Measurements from ENCODE around the gene GATD1. TPM values are rescaled to one million over a fixed set of nuclear protein-coding genes. Genes with fewer than 3 reads are reported as not detected.
"Not testable (repeated sequence)": the region's sequence is repeated elsewhere in the genome, so short reads cannot be mapped to it uniquely, and the experiment has no call there.

The GATD1 gene
- total RNA-seq, 1 experiment from 2014 or later: 83.3 TPM

DNA sequence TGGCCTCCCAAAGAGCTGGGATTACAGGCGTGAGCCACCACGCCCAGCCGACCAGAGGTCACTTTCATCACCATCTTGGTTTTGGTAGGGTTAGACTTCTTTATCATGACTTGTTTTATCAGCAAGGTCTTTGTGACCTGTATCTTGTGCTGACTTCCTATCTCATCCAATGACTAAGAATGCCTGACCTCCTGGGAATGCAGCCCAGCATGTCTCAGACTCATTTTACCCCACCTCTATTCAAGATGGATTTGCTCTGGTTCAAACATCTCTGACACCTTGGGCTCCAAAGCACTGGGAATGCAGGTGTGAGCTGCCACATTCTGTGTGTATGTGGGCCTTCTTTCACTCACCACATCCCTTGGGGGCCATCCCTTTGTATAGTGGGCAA is 35.1 kb downstream of the GATD1 start:
- intact Hi-C loops (cut with micrococcal nuclease; ENCODE audit: unreplicated experiment): no loop called here
- no peaks in the 10 kb centered on the region for H3K27me3 Mint-ChIP-seq (ENCODE audit: unreplicated experiment)

DNA sequence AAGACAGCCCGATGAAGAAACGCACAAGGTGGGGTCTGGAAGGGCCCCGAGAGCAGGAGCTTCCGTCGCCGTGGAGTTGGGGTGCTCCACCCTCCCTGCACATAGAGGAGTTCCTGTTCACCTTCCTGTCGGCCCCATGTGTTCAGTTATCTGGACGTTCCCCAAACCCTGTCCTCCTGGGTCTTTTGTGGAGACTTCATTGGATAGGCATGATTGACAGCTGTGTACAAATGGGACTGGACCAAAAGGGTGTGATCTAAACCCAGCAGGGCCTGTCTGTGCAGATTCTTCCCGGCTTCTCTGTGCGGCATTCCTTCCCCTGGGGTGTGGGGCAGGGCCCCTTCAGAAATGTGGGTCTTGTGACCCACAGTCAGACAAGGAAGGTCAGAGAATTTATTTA is 39.4 kb downstream of the GATD1 start:
- intact Hi-C loops (cut with micrococcal nuclease; ENCODE audit: unreplicated experiment): not testable (repeated sequence)

More for the DNA sequence above, 35.1 kb downstream of the GATD1 start:
- H3K36me3 Mint-ChIP-seq (ENCODE audit: insufficient read depth, unreplicated experiment): peaks cover 9% of the 10 kb centered on the region
- TF ChIP-seq, protein P1, sequence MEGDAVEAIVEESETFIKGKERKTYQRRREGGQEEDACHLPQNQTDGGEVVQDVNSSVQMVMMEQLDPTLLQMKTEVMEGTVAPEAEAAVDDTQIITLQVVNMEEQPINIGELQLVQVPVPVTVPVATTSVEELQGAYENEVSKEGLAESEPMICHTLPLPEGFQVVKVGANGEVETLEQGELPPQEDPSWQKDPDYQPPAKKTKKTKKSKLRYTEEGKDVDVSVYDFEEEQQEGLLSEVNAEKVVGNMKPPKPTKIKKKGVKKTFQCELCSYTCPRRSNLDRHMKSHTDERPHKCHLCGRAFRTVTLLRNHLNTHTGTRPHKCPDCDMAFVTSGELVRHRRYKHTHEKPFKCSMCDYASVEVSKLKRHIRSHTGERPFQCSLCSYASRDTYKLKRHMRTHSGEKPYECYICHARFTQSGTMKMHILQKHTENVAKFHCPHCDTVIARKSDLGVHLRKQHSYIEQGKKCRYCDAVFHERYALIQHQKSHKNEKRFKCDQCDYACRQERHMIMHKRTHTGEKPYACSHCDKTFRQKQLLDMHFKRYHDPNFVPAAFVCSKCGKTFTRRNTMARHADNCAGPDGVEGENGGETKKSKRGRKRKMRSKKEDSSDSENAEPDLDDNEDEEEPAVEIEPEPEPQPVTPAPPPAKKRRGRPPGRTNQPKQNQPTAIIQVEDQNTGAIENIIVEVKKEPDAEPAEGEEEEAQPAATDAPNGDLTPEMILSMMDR (IDR thresholded peaks at IDR 0.05; ENCODE audit: unreplicated experiment): no peak
- H3K4me1 Mint-ChIP-seq (ENCODE audit: low read depth, unreplicated experiment): no peaks in the 10 kb centered on the region
- CTCF ChIA-PET: no interaction called here
- no peak overlapping the region for H3K27ac Mint-ChIP-seq (ENCODE audit: unreplicated experiment)
- DNase-seq: no peak
- H3K9me3 Mint-ChIP-seq (ENCODE audit: low read depth, unreplicated experiment): no peaks in the 10 kb centered on the region
- H3K4me3 Mint-ChIP-seq (ENCODE audit: low read depth, unreplicated experiment): no peak overlapping the region
- no TSS peak for BruUV-seq (replicated peaks)

DNA sequence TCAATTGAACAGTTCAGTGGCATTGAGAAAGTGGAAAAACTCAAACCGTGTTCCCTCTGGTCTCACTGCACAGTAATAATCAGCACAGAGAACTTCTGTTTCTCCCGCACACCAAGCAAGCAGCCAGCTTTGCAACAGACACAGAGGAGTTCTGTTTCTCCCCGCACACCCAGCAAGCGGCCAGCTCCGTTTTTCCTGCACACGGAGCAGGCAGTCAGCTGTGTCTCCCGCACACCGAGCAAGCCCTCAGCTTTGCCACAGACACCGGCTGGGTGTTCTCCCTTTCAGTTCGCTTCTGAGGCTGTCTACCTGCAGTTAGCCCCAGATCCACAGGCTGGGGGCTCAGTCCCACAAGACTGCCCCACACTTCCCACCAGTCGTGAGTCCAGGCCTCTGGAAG is 39.9 kb downstream of the GATD1 start:
- Mint-ChIP-seq H3K27ac (ENCODE audit: unreplicated experiment) (no peak overlapping the region), H3K4me3 (ENCODE audit: low read depth, unreplicated experiment) (no peak overlapping the region), H3K4me1 (ENCODE audit: low read depth, unreplicated experiment) (no peaks in the 10 kb centered on the region), H3K9me3 (ENCODE audit: low read depth, unreplicated experiment) (no peaks in the 10 kb centered on the region), H3K36me3 (ENCODE audit: insufficient read depth, unreplicated experiment) (peaks cover 9% of the 10 kb centered on the region), H3K27me3 (ENCODE audit: unreplicated experiment) (no peaks in the 10 kb centered on the region)
- CTCF ChIA-PET: interaction anchor here (0.7 to 0.9 kb wide), 2 partner anchors 9 to 349 kb away, joined by 3 read pairs; no protein-coding TSS in a partner anchor
- intact Hi-C loops (cut with micrococcal nuclease; ENCODE audit: unreplicated experiment): no loop called here
- TF ChIP-seq, protein P1 (IDR thresholded peaks at IDR 0.05; ENCODE audit: unreplicated experiment): no peak
- no peak for DNase-seq
- no TSS peak for BruUV-seq (replicated peaks)

More for the DNA sequence above, 39.4 kb downstream of the GATD1 start:
- not testable (repeated sequence) for H3K36me3 Mint-ChIP-seq (ENCODE audit: insufficient read depth, unreplicated experiment); H3K27me3 Mint-ChIP-seq (ENCODE audit: unreplicated experiment); H3K27ac Mint-ChIP-seq (ENCODE audit: unreplicated experiment); BruUV-seq (replicated peaks); H3K4me3 Mint-ChIP-seq (ENCODE audit: low read depth, unreplicated experiment); H3K9me3 Mint-ChIP-seq (ENCODE audit: low read depth, unreplicated experiment); H3K4me1 Mint-ChIP-seq (ENCODE audit: low read depth, unreplicated experiment)
- peak; percentile 50 for DNase-seq
- CTCF ChIA-PET: interaction anchor here (0.7 to 0.9 kb wide), 2 partner anchors 8 to 349 kb away, joined by 3 read pairs; no protein-coding TSS in a partner anchor

DNA sequence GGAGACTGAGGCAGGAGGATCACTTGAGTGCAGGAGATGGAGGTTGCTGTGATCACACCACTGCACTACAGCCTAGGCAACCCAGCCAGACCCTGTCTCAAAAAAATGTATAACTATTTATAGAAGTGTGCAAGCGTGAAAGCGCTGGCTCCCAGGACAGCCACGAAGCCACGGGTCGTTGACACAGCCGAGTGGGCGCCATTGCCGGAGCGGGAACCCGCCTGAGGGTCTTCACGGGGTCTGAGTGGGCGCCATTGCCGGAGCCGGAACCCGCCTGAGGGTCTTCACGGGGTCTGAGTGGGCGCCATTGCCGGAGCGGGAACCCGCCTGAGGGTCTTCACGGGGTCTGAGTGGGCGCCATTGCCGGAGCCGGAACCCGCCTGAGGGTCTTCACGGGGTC is 42.7 kb downstream of the GATD1 start:
- BruUV-seq (replicated peaks); H3K27me3 Mint-ChIP-seq (ENCODE audit: unreplicated experiment); DNase-seq; H3K9me3 Mint-ChIP-seq (ENCODE audit: low read depth, unreplicated experiment); H3K4me3 Mint-ChIP-seq (ENCODE audit: low read depth, unreplicated experiment); intact Hi-C loops (cut with micrococcal nuclease; ENCODE audit: unreplicated experiment); H3K4me1 Mint-ChIP-seq (ENCODE audit: low read depth, unreplicated experiment); H3K27ac Mint-ChIP-seq (ENCODE audit: unreplicated experiment); CTCF ChIA-PET: not testable (repeated sequence)
- H3K36me3 Mint-ChIP-seq (ENCODE audit: insufficient read depth, unreplicated experiment): peaks cover 15% of the 10 kb centered on the region

DNA sequence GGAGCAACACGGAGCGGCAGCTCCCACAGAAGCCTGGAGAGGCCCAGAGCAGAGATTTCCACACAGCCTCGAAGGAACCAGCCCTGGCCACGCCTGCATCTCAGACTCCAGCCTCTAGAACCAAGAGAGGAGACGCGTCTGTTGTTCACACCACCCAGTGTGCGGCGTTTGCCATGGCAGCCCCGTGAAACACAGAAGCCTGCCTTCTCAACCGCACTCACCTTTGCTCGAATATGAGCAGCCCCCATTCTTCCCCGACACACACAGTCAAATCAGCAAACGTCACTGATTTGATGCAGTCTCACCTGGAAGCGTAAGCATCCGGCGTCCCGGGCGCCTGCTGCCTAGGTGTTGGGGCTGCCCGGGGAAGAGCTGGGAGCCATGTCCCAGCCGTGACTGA is 44.2 kb downstream of the GATD1 start:
- peaks cover 8% of the 10 kb centered on the region for H3K4me1 Mint-ChIP-seq (ENCODE audit: low read depth, unreplicated experiment)
- CTCF ChIA-PET: interaction anchor here (0.7 kb wide), 1 partner anchor 15 kb away, joined by 4 read pairs; no protein-coding TSS in a partner anchor
- no TSS peak for BruUV-seq (replicated peaks)

More for the DNA sequence above, 44.2 kb downstream of the GATD1 start:
- DNase-seq: no peak
- Mint-ChIP-seq H3K9me3 (ENCODE audit: low read depth, unreplicated experiment) (no peaks in the 10 kb centered on the region), H3K4me3 (ENCODE audit: low read depth, unreplicated experiment) (no peak overlapping the region), H3K27ac (ENCODE audit: unreplicated experiment) (no peak overlapping the region), H3K36me3 (ENCODE audit: insufficient read depth, unreplicated experiment) (peaks cover 29% of the 10 kb centered on the region), H3K27me3 (ENCODE audit: unreplicated experiment) (no peaks in the 10 kb centered on the region)
- intact Hi-C loops (cut with micrococcal nuclease; ENCODE audit: unreplicated experiment): no loop called here
- TF ChIP-seq, protein P1 (IDR thresholded peaks at IDR 0.05; ENCODE audit: unreplicated experiment): no peak

Measured in Calu3 (cell line).